AG04449 (cell line): ENCODE data around the gene SUFU.

Experiments
- CTCF ChIA-PET: fragments of 350-600 bp; formaldehyde crosslinking; extraction: SDS; loops from one replicate; lab custom pipeline; 2021; ENCODE audit warnings: antibody characterized with exemption; lab: Yijun Ruan, JAX
- POLR2A ChIA-PET: fragments of 400-600, 350-600 bp; formaldehyde crosslinking; extraction: SDS; loops from one replicate; lab custom pipeline; 2020; ENCODE audit warnings: antibody characterized with exemption, inconsistent platforms; lab: Yijun Ruan, JAX
- DNase-seq: peaks from one replicate; pipeline ENCODE4 v3.0.0-alpha.2; 2010; ENCODE audit warnings: low read depth, low spot score
- H3K4me3 ChIP-seq: 2 replicates; pipeline ENCODE4 v1.5.1; 2011; ENCODE audit warnings: low read depth, mild to moderate bottlenecking, control low read depth, low read length
- TF ChIP-seq, protein P1 (sequence below): IDR thresholded peaks from one replicate; pipeline ENCODE4 v1.5.1; 2011; ENCODE audit warnings: mild to moderate bottlenecking, moderate library complexity, low read length, control low read depth, inconsistent platforms; ENCODE audit not compliant: insufficient read depth; ENCODE audit errors: missing control alignments

Gene SUFU

DNA sequence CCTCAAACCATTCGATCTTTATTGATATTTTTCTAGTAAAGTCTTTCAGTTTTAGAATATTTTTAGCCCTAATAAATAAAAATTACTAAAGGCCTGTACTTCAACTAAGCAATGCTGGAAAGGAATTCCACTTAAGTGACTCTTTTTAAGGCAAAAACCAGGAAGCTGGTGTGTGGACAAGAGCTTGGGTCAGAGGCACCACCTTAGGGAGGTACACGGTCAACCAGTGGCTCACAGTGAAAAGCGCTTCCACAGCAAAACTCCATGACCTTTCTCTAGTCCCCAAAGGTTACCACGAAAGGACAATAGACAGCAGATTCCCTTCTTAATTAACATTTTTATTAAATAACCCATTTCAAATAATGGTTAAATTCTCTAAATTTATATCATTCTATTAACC is 179.2 kb downstream of the SUFU start:
- ChIA-PET CTCF (interaction anchor here (0.8 to 1.1 kb wide), 2 partner anchors 10 to 28 kb away, joined by 3 read pairs; no protein-coding TSS in a partner anchor), POLR2A (no interaction called here)
- TF ChIP-seq, protein P1, sequence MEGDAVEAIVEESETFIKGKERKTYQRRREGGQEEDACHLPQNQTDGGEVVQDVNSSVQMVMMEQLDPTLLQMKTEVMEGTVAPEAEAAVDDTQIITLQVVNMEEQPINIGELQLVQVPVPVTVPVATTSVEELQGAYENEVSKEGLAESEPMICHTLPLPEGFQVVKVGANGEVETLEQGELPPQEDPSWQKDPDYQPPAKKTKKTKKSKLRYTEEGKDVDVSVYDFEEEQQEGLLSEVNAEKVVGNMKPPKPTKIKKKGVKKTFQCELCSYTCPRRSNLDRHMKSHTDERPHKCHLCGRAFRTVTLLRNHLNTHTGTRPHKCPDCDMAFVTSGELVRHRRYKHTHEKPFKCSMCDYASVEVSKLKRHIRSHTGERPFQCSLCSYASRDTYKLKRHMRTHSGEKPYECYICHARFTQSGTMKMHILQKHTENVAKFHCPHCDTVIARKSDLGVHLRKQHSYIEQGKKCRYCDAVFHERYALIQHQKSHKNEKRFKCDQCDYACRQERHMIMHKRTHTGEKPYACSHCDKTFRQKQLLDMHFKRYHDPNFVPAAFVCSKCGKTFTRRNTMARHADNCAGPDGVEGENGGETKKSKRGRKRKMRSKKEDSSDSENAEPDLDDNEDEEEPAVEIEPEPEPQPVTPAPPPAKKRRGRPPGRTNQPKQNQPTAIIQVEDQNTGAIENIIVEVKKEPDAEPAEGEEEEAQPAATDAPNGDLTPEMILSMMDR, result no peak
- no peak overlapping the region for H3K4me3 ChIP-seq
- DNase-seq, result no peak
